HL-60/S4 (cell line): ENCODE data around the gene FKBP1B.
"Not testable (repeated sequence)": the region's sequence is repeated elsewhere in the genome, so short reads cannot be mapped to it uniquely, and the experiment has no call there.

Source experiments
- in situ Hi-C: fragments of 300-500 bp; cut with MboI; formaldehyde crosslinking; loops from 2 replicates; pipeline ENCODE4 v1.14.3; 2022; ENCODE audit warnings: low sequenced_read_pairs

FKBP1B gene

DNA sequence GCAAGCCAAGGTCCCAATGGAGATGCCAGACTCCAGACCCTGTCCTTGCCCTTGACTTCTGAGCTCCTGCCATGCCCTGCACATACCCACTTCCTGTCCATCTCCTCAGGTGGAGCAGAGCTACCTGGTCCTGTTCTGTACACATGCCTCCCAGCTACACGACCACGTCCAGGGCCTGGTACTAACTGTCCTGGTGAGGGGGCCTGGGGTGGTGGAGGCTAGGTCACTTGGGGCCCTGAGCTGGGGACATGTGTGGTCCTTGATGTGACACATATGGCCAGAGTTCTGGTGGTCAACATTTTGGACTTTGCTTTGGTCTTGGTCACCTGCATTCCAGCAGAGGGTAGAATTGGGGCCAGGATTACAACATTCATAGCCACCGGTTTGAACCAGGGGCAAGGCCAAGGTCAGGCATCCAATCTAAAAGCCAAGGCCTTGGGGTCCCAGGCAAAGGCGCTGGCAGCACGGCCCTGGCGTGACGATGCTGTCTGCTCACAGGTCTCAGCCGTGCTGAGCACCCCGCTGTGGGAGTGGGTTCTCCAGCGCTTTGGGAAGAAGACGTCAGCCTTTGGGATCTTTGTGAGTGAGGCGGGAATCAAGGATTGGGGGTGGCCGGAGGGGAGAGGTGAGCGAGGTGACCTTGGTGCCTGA, 27.1 kb upstream of the FKBP1B start:
- in situ Hi-C loops: no loop called here

DNA sequence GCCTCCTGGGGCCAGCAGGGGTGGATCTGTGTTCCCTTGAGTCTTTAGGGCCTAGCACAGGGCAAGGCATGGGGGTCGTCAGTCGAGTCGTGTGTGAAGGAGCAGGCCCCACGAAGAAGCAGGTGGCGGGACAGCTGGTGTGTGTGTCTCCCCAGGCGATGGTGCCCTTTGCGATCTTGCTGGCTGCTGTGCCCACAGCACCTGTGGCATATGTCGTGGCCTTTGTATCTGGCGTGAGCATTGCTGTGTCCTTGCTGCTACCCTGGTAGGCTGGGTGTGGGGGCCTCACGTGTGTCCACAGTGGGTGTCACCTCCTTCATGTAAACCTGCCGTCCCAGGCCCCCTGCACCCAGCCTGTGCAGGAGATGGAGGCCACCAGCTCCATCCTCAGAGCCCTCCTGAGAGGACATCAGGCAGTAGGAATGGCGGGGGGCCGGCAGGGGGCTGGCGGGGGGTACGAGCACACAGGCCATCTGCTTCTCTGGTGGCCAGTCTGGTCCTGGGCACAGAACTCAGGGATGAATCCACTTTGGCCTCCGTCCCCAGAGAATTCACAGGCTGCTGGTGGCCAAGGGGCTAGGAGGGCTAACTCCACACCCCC, 26.5 kb upstream of the FKBP1B start:
- in situ Hi-C loops: no loop called here

DNA sequence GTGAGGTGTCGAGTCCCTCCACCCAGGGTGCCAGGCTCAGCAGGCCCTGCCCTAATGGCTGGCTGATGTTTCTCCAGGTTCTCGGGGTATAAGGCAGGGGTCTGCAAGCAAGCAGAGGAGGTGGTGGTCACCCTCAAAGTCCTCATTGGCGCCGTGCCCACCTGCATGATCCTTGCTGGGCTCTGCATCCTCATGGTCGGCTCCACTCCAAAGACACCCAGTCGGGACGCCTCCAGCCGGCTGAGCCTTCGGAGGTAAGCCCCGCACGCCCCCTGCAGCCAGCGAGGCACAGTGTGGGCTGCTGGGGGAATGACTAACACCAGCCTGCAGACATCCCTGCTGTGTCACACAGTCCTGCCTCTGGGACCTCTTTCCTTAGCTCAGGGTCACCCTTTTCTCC, 25.5 kb upstream of the FKBP1B start:
- in situ Hi-C loops: no loop called here

DNA sequence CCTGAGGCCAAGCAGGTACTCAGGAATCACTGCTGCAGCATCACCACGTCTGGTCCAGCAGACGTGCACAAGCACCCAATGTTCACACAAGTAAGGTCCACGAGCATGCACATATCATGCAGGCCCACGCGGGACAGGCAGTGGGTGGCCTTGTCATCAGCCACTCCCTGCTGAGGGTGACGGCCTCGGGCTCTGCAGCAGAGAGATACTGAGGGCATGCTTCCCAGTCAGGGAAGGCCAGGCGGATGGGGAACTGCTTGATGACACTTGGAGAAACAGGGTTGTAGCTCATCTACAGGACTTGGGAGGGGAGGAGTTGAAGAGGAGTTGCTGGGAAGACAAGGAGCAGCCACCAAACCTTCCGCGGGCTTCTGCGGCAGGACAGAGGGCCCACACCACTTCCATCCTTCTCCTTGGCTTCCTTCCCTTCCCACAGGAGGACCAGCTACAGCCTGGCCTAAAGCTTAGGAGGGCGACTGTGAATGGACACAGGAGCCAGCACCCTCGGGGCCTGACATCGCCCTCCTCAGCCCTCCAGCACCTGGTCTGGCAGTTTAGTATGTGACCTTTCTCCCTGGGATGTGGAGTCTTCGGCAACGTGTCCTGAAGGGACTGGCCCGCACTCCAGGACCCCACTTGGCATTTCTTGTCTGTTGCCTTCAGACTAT, 24.4 kb upstream of the FKBP1B start:
- in situ Hi-C loops: no loop called here

DNA sequence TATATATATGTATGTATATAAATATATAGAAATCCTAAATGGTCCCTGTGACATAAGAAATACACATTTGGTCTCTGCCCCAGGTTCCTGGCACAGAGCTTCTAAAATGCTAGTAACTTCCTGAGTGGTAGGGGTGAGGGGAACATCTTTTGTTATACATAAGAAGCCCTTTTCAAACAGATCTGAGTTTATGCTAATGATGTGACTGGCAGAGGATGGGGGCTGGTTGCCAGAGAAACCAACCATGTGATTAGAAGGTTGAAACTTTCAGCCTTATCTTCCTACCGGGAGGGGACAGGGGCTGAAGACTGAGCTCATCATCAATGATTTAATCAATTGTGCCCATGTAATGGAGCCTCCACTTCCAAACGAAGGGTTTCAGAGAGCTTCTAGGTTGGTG, 23.3 kb upstream of the FKBP1B start:
- in situ Hi-C loops: no loop called here

DNA sequence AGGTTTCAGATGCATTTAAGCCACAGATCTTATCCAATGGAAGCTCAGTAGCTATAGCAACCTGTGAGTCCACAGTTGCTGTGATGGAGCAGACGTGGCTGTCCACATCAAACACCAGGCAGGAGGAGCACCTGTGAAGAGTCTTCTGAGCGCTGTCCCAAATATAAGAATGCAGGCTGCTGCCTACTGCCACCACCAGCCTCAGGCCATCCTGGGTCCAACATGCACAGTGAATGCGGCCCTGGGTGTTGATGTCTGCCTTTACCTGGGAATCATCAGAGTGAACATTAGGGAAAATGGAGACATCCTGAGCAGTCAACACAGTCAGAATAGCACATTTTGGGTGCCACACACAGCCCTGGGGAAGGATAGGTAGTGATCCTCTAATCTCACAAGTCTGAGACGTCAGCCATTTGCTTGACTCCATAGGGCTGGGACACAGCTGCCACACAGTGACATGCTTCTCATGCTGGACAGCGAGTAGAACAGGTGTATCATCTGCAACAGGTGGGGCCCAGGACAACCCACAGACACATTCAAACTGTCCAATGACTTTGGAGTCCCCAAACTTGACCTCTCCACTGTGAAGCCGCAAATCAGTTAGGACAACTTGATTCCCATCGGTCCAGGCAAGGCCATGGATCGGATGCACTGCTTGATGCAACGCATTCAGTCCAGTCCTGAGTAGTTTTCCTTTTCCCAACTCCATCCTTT, 10.6 kb upstream of the FKBP1B start:
- in situ Hi-C loops: no loop called here

DNA sequence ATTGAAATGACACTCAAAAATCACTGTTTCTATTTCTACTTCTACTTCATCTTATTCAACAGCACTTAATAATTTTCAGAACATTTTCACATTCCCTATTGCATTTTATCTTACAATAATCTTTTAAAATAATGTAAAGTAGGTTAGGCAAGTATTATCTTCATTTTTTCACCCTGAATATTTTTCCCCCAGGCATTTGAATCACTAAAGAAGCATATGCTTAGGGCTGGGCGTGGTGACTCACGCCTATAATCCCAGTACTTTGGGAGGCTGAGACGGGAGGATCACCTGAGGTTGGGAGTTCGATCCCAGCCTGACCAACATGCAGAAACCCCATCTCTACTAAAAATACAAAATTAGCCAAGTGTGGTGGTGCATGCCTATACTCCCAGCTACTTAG, 9.0 kb upstream of the FKBP1B start:
- in situ Hi-C loops: no loop called here

DNA sequence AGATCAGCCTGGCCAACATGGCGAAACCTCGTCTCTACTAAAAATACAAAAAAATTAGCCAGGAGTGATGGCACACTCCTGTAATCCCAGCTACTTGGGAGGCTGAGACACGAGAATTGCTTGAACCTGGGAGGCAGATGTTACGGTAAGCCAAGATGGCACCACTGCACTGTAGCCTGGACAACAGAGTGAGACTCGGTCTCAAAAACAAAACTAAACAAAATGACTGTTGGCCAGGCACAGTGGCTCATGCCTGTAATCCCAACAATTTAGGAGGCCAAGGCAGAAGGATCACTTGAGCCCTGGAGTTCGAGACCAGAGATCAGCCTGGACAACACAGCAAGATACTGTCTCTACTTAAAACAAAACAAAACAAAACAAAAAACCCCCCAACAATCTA, 6.4 kb upstream of the FKBP1B start:
- in situ Hi-C loops: not testable (repeated sequence)

DNA sequence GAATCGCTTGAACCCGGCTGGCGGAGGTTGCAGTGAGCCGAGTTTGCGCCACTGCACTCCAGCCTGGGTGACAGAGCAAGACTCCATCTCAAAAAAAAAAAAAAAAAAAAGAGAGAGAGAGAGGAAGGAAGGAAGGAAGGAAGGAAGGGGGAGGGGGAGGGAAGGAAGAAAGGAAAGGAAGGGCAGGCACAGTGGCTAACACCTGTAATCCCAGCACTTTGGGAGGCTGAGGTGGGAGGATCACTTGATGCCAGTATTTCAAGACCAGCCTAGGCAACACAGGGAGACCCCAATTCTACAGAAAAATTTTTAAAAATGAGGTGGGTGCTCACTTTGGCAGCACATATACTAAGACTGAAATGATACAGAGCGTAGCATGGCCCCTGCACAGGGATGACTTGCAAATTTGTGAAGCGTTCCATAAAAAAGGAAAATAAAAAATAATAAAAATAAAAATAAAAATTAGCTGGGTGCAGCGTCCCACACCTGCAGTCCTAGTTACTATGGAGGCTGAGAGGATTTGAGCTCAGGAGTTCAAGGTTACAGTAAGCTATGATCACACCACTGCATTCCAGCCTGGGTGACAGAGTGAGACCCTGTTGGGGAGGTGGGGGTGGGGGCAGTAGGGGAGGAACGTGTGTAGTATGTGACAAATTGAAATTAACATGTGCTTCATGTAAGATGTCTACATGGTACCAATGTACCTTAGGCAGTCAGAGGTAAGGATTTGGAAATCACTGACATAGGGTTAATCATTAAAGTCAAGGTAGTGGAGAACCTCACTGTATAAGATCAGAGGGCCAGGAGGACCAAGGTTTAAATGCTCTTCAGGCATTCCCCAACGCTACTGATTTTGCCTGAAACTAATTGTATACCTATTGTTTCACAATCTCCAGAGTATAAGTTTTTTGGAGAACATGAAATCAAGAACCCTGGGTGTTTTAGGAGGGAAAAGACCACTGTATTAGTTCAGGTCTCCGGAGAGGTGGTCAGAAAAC, 3.7 kb upstream of the FKBP1B start:
- in situ Hi-C loops: no loop called here

DNA sequence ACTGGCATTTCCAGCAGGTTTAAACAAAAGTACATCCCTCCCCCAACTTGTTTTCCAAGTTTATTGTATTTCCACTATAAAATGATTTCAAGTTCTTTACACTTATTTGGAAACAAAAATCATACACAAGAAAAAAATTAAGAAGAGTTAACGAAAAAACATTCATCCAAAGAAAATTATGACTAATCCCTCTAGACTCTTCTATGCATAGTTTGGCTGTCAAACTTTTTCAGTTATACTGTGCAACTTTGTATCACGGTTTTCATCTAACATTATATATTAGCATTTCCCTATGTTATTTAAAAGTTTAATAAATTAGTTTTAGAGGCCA, 3.0 kb upstream of the FKBP1B start:
- in situ Hi-C loops: no loop called here

DNA sequence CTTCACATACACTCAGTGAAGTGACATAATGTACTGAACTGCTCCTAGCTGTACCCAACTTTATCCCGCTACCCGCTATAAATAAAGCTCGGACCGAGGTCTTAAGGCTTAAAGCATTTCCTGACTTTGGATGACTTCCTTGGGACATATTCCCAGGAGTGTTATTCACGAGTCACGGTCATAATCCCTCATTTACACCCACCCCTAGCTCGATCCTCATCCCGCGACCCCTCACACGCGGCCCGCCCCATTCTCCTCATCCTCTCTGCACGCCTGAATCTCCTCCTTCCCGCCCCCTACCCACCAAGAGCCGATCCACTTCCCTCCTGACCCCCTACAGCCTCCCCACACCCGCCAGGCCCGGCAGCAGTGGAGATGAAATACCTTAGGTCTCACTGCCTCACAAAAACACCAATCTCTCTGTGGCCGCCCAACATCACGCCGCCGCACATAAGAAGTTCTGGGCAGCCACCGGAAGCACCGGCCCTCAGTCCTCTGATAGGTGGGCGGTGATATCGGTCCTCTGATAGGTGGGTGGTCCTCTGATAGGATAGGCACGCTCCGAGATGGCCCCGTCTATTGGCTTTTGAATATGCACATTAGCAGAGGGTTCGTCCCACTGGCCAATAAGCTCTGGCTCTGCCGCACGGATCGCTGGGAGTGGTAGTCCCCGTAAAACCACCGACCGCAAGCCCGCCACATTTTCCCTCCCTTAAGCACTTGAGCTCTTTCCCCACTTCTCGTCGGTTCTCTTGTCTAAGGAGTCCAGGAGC, 2.4 kb upstream of the FKBP1B start, which contains the start of gene WDCP:
TSS of gene WDCP (minus strand) at position 462 of the 773 bp plus-strand sequence. CDS start 7,897 bp downstream, outside the sequence.
- in situ Hi-C loops: no loop called here

DNA sequence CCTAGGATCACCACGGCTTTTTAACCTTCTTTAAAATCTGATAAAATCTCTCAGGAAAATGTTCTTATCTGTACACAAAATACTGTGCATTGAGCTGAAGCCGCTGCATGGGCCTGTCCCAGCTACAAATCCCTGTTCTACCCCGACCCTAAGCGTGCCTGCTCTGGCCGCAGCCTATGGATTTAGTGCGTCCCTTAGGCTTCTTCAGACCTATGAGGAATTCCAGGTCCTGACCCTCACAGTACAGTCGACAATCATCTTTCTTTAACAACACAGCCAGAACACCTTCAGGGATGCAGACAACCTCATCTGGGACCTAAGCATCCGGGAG, 1.9 kb upstream of the FKBP1B start:
- in situ Hi-C loops: no loop called here

DNA sequence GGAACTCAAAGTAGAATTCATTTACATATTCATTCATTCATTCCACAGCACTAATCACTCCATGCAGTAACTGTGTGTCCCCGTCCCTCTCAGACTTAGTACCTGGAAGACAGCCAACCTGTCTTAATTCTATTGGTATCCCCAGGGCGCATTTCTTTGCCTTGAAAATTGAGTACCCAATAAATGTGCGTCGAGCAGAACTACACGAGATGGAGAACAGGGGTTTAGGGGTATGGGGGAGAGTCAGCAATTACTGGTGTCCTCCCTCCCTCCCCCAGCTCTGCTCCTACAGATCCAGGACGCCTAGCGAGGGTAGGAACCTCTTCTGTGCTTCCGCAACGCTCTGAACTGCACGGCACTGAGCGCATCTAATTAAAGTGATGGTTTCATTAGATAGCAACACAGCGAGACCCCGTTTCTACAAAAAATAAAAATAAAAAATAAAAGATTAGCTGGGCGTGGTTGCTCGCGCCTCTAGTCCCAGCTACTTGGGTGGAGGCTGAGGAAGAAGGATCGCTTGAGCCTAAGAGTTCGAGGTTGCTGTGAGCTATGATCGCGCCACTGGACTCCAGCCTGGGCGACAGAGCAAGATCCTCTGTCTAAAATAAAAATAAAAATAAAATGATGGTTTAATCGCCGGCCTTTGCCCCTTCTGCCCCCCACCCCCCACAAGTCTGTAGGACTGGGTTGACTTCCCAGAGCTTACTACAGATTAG, 614 bp upstream of the FKBP1B start:
- in situ Hi-C loops: no loop called here

DNA sequence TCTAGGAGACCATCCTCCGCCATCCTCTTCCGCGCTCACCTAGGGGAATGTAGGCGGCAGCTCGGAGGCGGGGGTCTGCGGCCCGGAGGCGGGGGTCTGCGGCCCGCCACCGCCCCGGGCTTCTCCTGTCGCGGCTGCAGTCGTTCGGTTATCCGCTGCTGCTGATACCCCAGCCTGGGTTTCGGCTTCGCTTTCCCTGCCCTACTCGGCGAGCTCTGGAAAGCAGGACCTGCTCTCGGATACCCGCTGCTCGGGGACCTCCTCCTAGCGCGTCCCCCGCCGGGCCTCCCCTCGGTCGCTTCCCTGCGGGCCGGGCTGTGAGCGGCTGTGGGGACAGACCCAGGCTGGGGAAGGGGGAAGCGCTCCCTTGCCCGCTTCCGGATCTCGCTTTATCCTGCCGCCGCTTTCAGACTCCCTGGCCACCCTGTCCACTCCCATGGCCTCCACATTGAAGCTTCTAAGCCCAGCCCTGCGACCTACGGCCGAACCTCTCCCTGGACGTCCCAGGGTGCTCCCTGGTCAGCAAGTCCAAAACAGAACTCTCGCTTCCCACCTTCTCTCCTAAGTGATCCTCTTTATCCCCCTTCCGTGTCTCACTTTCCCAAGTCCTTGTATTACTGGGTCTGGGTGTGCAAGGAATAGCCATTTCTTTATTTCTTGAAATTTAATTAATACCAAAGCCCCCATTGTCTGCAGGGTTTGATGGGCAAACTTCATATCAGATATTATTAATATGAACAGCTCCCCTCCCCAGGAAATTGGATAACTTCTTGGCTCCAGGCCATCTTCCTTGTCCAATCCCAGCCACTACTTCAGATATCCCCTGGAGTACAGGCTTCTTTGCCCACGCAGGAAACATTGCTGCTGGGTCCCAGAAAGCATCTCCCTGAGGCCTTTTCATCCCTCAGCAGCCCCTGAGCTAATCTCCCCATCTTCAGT, 769 bp downstream of the FKBP1B start:
- in situ Hi-C loops: no loop called here

DNA sequence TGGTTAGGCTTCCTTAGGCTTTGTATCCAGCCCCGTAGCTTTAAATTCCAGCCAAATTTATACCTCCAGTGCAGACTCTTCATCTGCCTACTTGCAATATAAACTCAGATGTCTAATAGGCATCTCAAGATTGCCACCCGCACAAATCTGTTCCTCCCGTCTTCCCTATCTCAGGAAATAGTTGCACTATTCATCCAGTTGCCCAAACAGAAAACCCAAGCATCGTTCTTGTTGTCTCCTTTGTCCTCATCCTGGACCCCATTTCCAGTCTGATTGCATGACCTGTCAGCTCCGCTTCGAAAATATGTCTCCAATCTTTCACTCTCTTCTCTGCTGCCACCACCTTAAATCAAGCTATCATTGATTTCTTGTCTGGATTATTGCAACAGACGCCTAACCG, 2.3 kb downstream of the FKBP1B start:
- in situ Hi-C loops: no loop called here

DNA sequence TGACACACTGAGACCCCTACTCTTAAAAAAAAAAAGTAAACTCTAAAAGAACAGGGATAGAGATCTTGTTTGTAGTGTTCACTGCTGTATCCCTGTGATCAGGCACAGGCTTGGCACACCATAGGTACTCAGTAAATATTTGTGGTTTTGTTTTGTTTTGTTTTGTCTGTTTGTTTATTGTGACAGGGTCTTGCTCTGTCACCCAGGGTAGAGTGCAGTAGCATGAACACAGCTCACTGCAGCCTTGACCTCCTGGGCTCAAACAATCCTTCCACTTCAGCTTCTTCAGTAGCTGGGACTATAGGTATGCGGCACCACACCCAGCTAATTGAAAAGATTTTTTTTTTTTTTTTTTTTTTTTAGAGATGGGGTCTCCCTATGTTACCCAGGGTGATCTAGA, 3.4 kb downstream of the FKBP1B start:
- in situ Hi-C loops: no loop called here

DNA sequence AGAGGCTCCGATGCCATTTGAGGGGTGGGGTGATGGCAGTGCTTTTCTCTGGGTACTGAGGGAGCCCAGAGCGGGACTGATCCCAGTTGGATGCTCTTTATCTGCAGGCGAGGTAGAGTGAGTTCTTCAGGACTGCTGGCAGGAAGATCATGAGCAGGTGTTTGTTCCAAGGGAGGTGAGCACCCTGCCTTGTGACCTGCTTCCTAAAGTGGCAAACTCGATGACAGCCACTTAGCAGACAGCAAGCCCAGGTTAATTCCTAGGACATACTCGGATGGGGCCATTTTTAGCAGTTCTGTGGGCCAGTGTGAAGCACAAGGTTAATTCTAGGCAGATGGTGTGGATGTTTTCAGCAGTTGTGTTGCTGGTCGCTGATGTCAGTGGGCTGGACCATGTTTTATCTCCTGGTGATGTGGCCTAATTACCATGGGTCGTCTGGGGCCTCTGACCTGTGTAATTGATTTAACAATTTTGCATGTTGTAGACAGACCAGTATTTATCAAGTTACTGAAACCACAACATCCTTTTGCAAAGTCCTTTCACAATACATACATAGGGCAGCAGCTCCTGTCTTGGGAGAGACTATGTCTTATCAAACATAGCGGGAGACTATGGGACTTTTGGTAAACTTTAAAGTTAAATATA, 4.9 kb downstream of the FKBP1B start:
- in situ Hi-C loops: no loop called here

DNA sequence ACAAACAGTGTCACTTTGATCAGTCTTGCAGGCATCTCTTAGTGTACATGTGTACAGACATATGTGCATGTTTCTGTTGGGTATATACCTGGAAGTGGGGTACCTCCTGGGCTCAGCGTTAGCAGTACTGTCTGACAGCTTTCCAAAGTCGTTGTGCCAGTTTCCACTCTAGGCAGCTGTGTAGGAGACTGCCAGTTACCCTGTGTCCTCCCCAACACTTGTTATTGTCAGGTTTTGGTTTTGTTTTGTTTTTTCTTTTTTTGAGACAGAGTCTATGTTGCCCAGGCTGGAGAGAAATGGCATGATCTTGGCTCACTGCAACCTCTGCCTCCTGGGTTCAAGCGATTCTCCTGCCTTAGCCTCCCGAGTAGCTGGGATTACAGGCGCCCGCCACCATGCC, 6.2 kb downstream of the FKBP1B start:
- in situ Hi-C loops: no loop called here
